ENCODE measurements around the gene SHROOM2. TPM values are rescaled to one million over a fixed set of nuclear protein-coding genes. Genes with fewer than 3 reads are reported as not detected.

Gene SHROOM2
- total RNA-seq, 2 donors from 2014 or later: 3.9 to 7.8 TPM

DNA sequence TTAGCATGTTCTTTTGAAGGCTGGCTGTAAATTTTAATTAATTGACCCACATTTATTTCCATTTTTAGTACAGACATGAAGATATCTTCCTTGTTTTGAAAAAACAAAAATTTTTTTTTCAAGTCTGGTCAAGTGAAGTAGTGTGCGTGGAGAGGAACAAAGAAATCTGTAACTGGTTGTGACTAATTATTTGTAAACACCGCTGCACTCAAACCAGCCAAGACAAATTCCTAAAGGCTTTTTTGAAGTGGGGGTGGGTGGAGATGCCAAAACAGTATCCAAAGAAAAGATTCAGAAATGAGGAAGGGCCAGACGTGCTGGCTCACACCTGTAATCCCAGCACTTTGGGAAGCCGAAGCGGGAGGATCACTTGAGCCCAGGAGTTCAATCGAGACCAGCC, 88.3 kb downstream of the SHROOM2 start:
- intact Hi-C loops (cut with DNase I): loop anchor here (2.0 kb wide), 1 partner anchor 244 kb away; no protein-coding TSS in a partner anchor
- H3K36me3 ChIP-seq: no peaks in the 10 kb centered on the region
- no peak overlapping the region for H3K4me3 ChIP-seq
- DNase-seq: no peak
- no peak overlapping the region for H3K9ac ChIP-seq (ENCODE audit: low read depth in 2 of 2, low read length in 2 of 2)
- TF ChIP-seq, protein P1, sequence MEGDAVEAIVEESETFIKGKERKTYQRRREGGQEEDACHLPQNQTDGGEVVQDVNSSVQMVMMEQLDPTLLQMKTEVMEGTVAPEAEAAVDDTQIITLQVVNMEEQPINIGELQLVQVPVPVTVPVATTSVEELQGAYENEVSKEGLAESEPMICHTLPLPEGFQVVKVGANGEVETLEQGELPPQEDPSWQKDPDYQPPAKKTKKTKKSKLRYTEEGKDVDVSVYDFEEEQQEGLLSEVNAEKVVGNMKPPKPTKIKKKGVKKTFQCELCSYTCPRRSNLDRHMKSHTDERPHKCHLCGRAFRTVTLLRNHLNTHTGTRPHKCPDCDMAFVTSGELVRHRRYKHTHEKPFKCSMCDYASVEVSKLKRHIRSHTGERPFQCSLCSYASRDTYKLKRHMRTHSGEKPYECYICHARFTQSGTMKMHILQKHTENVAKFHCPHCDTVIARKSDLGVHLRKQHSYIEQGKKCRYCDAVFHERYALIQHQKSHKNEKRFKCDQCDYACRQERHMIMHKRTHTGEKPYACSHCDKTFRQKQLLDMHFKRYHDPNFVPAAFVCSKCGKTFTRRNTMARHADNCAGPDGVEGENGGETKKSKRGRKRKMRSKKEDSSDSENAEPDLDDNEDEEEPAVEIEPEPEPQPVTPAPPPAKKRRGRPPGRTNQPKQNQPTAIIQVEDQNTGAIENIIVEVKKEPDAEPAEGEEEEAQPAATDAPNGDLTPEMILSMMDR (IDR thresholded peaks at IDR 0.05): no peak
- no peaks in the 10 kb centered on the region for H3K27me3 ChIP-seq
- H3K27ac ChIP-seq: no peak overlapping the region
- H3K9me3 ChIP-seq: no peaks in the 10 kb centered on the region
- H3K4me1 ChIP-seq: no peaks in the 10 kb centered on the region

DNA sequence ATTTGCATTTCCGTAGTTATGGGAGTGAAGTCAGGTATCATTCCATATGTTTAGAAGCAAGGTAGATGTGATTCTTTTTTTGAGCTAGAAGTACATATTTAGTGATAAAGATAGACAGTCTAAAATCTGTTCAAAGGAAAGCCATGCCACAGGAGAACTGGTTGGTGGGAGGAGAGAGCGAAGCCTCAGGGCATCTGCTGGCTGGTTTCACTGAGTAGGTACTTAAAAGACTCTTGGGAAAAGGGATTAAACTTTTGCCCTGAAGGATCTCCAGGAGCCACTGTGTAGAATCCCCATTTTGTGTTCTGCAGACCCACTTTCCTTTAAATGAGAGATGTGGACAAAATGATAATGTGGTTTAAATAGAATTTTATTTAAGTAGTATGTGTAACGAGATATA, 89.6 kb downstream of the SHROOM2 start:
- Histone ChIP-seq H3K27ac (no peak overlapping the region), H3K27me3 (no peaks in the 10 kb centered on the region), H3K4me1 (no peaks in the 10 kb centered on the region), H3K4me3 (no peak overlapping the region), H3K9me3 (no peaks in the 10 kb centered on the region), H3K9ac (ENCODE audit: low read depth in 2 of 2, low read length in 2 of 2) (no peak overlapping the region), H3K36me3 (no peaks in the 10 kb centered on the region)
- no peak for DNase-seq
- TF ChIP-seq, protein P1 (IDR thresholded peaks at IDR 0.05): no peak
- intact Hi-C loops (cut with DNase I): loop anchor here (2.0 kb wide), 1 partner anchor 243 kb away; no protein-coding TSS in a partner anchor

DNA sequence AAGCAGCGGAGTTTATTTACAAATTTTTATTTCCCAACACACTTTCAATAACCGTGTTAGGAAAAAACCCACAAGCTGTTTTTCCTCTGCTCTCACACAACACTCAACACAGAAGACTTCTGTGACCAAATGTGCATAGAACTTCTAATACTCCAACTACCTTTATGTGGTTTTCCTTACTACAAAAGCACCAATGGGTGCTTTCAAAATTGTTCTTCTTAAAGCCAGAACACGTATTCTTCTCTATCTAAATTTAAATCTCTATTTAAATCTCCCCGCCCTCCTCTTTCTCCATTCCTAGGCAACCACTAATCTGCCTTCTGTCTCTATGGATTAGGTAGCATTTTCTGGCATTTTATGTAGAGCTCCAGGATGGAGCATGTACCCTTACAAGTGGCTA, 90.0 kb downstream of the SHROOM2 start:
- no peaks in the 10 kb centered on the region for H3K27me3 ChIP-seq
- TF ChIP-seq, protein P1 (IDR thresholded peaks at IDR 0.05): no peak
- no peak overlapping the region for H3K27ac ChIP-seq
- no peak overlapping the region for H3K4me3 ChIP-seq
- H3K9me3 ChIP-seq: no peaks in the 10 kb centered on the region
- H3K4me1 ChIP-seq: no peaks in the 10 kb centered on the region
- DNase-seq: no peak
- H3K9ac ChIP-seq (ENCODE audit: low read depth in 2 of 2, low read length in 2 of 2): no peak overlapping the region
- H3K36me3 ChIP-seq: no peaks in the 10 kb centered on the region
- intact Hi-C loops (cut with DNase I): no loop called here

DNA sequence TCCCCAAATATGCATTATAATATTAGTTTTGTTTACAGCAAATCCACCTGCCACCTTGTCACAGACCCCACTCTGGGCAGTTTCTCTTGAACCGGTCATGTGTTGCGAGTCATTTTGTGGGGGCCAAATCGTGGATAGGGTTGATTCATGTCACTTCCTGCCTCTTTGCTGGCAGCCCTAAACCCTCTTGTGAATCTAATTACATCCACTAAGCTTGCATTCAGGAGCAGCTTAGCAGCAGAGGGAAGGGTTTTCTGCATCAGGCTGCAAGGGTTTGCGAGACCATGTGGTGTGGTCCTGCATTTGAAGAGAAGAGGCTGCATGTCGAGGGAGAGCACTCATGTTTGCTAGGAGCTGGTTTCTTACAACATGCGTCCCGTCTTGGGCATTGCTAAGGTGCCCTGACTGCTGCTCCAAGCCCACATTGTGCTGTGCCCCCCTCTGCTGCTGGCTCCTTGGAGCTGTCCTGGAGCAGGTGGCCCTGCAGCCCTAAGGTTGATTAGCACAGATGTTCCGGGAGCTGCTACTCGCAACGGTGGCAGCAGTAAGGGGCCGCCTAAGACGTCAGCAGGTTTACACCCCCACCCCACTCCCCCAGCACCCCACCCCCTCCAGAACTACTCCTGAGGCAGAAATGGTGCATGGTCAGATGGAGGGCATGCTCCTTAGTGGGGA, 92.1 kb downstream of the SHROOM2 start:
- H3K9ac ChIP-seq (ENCODE audit: low read depth in 2 of 2, low read length in 2 of 2): no peak overlapping the region
- no peak for DNase-seq
- no peaks in the 10 kb centered on the region for H3K36me3 ChIP-seq
- H3K27ac ChIP-seq: no peak overlapping the region
- H3K4me3 ChIP-seq: no peak overlapping the region
- intact Hi-C loops (cut with DNase I): no loop called here
- H3K9me3 ChIP-seq: no peaks in the 10 kb centered on the region
- H3K27me3 ChIP-seq: no peaks in the 10 kb centered on the region
- H3K4me1 ChIP-seq: no peaks in the 10 kb centered on the region
- TF ChIP-seq, protein P1 (IDR thresholded peaks at IDR 0.05): no peak

DNA sequence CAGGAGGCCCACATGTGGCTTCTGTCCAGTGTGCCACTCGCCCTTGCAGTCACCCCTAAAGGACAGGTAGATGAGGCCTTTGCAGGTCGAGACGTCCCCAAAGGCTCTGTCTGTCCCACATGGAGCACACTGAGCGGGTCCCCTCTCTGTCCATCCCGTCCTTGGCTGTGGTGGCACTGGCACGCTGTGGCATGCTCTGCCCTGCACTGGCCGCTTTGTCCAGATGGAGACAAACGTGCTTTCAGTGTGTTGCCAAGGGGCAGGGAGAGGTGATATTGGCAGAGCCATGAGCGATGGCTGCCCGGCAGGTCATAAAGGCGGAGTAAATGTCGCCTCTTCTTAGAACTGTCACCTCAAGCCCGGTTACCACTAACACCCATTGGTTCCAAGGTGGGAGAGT, 94.0 kb downstream of the SHROOM2 start:
- DNase-seq: no peak
- TF ChIP-seq, protein P1 (IDR thresholded peaks at IDR 0.05): no peak
- H3K4me3 ChIP-seq: no peak overlapping the region
- H3K27me3 ChIP-seq: no peaks in the 10 kb centered on the region
- intact Hi-C loops (cut with DNase I): no loop called here
- H3K36me3 ChIP-seq: no peaks in the 10 kb centered on the region
- no peak overlapping the region for H3K27ac ChIP-seq
- no peak overlapping the region for H3K9ac ChIP-seq (ENCODE audit: low read depth in 2 of 2, low read length in 2 of 2)
- no peaks in the 10 kb centered on the region for H3K4me1 ChIP-seq
- H3K9me3 ChIP-seq: no peaks in the 10 kb centered on the region

Measured in colonic mucosa (tissue), 4 donors.